Esophagus mucosa (tissue), 1 donor: ENCODE results near the gene DHRS7B. TPM values are rescaled to one million over a fixed set of nuclear protein-coding genes. Genes with fewer than 3 reads are reported as not detected.
"Not testable (repeated sequence)": the region's sequence is repeated elsewhere in the genome, so short reads cannot be mapped to it uniquely, and the experiment has no call there.

Experiments
- ATAC-seq: fragments of 200-7000 bp; cut with Tn5 transposase; one replicate; pipeline ENCODE4 v1.9.1; 2020
- total RNA-seq: library from RNA; stranded (reverse); gene quantifications from one replicate; pipeline ENCODE4 v1.2.4, GENCODE V29; 2023
- donor health status: DM: yes; HTN: yes; CAD: no.

Gene DHRS7B, protein sequence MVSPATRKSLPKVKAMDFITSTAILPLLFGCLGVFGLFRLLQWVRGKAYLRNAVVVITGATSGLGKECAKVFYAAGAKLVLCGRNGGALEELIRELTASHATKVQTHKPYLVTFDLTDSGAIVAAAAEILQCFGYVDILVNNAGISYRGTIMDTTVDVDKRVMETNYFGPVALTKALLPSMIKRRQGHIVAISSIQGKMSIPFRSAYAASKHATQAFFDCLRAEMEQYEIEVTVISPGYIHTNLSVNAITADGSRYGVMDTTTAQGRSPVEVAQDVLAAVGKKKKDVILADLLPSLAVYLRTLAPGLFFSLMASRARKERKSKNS
- 7.5 TPM for total RNA-seq

GRCh38 chr17:21126645-21127508 is at the start of gene DHRS7B:
Gene DHRS7B, plus strand, starts transcription at chr17:21126964. Its CDS starts 8 bp downstream, at chr17:21126972.
- ATAC-seq: peak; percentile 95

DNA sequence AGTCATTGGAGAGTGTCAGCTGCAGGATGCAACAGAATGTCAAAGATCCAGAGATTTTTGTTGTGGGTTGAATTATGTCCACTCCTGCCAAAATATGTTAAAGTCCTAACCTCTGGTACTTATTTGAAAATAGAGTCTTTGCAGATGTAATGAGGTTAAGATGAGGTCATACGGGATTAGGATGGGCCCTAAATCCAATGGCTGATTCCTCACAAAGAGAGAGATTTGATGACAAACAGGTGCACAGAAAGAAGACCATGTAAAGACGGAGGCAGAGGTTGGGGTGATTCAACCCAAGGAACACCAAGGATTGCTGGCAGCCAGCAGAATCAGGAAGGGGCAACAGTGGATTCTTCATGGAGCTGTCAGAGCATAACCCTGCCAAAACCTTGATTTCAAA is 49.5 kb upstream of the DHRS7B start:
- no peak for ATAC-seq

DNA sequence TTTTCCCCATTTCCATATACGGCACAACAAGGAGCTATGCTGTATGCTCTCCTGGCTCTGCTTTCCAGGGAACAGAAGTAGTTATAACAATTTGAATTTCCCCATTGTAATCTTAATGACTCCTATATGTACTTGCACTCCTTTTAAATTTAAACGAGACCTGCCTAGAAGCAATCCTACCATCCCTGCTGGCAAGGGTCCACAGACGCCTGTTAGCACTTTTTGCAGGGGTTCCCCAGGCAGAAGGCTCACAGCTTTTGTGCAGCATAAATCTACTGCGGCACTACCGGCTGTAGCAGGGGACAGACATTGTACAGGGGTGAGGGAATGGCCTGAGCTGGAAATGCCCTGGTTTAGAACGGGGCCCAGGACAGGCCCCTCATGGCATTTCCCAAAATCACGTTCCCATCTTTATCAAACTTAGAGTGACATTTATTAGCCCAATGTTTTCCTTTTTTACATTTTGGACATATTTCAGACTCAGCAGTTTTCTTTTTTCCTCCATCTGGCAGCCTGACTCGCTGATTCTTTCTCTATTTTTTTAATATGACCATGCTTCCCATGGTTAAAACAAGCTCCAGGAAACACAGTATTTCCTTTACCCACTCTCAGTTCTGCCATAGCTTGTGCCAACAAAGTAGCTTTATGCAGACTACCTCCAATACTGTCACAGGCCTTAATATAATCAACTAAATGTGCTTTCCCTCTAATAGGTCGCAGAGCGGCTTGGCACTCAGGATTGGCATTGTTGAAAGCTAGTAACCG is 48.6 kb upstream of the DHRS7B start:
- ATAC-seq: no peak

DNA sequence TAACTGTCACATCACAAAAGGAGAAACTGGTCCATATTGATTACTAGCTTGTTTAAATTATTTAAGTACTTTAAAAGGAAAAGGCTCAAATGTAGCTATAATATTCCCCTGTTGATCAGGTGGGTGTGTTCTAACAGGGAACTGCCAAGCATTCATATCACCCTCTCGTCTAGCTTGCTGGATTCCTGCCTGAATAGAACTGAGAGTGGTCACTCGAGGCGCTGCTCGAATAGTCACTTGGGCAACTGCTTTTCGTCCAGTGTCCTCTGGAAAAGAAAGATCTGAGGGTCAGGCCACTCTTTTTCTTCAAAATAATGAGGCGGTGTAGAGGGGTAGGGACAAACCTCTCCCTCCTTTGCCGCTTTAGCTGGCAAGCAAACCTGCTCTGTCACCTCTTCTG is 47.6 kb upstream of the DHRS7B start:
- no peak for ATAC-seq

GRCh38 chr17:21082001-21082436 is 44.7 kb upstream of the DHRS7B start:
- ATAC-seq: peak; percentile 38

DNA sequence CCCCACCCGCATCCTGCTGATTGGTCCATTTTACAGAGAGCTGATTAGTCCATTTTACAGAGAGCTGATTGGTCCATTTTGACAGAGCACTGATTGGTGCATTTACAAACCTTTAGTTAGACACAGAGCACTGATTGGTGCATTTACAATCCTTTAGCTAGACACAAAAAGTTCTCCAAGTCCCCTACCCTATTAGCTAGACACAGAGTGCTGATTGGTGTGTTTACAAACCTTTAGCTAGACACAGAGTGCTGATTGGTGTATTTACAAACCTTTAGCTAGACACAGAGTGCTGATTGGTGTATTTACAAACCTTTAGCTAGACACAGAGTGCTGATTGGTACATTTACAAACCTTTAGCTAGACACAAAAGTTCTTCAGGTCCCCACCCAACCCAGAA is 41.5 kb upstream of the DHRS7B start:
- not testable (repeated sequence) for ATAC-seq

- ATAC-seq: no peak
Observed at GRCh38 chr17:21085707-21086106, 41.1 kb upstream of the DHRS7B start.

- no peak for ATAC-seq
Observed at GRCh38 chr17:21089145-21089544, 37.6 kb upstream of the DHRS7B start.

DNA sequence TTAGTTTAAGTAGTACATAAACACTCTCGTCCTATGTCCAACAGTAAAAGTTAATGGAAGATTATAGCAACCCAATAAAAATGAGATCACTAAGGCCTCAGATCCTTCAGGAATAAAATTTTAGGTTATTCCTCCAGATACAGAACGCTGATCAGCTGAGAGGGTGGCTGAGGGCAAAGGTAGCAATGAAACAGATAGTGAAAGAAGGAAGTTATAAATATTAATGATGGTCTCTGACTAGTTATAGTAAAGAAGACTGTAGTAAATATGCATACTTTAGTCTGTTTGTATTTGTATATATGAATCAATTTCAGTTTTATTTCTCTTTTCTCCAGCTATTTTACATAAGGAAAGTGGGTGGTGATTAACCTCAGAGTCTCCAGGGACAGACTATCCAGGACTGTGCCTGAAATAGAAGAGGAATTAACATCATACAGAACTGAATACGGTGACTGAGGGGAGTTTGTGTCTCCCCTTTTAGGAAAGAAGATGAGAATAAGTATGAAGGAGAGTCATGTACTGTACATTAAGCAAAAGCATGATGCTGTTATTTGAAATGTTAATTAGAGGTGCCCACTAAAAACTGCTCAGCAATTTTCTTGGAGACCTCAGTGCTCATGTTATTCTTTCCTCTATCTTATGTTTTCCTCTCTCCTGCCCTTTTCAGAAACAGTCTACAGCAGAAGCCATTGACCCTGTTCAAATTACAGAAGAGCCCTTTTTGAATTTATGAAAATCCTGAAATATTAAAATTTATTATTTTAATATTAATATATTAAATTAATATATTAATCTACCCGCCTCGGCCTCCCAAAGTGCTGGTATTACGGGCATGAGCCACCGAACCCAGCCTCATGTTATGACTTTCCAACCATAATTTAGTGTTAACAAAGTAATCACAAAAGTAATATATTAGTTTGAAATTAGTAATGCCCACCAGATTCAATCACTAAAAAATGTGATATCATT is 36.5 kb upstream of the DHRS7B start:
- ATAC-seq: no peak

- no peak for ATAC-seq
Observed at GRCh38 chr17:21090902-21091618, 35.7 kb upstream of the DHRS7B start.

GRCh38 chr17:21094298-21094704 is 32.5 kb upstream of the DHRS7B start:
- ATAC-seq: no peak

DNA sequence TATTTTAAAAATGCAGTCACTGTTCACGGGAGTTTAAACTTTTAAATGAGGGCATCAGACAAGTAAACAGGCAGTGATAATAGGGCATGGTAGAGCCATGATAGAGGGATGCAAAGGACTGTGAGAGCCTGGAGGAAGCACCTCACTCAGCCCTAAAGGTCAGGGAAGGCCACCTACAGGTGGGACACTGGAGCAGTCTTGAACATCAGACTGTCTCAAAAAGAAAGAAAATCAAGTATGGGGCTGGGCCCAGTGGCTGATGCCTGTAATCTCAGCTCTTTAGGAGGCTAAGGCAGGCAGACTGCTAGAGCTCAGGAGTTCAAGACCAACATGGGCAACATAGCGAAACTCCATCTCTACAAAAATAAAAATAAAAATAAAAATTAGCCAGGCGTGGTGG is 31.0 kb upstream of the DHRS7B start:
- no peak for ATAC-seq

GRCh38 chr17:21096874-21097273 is 29.9 kb upstream of the DHRS7B start:
- no peak for ATAC-seq

GRCh38 chr17:21098934-21099689 is 27.7 kb upstream of the DHRS7B start:
- ATAC-seq: peak; percentile 91

GRCh38 chr17:21100636-21101035 is 26.1 kb upstream of the DHRS7B start:
- no peak for ATAC-seq

- ATAC-seq: no peak
Observed at GRCh38 chr17:21104608-21105007, 22.2 kb upstream of the DHRS7B start.

DNA sequence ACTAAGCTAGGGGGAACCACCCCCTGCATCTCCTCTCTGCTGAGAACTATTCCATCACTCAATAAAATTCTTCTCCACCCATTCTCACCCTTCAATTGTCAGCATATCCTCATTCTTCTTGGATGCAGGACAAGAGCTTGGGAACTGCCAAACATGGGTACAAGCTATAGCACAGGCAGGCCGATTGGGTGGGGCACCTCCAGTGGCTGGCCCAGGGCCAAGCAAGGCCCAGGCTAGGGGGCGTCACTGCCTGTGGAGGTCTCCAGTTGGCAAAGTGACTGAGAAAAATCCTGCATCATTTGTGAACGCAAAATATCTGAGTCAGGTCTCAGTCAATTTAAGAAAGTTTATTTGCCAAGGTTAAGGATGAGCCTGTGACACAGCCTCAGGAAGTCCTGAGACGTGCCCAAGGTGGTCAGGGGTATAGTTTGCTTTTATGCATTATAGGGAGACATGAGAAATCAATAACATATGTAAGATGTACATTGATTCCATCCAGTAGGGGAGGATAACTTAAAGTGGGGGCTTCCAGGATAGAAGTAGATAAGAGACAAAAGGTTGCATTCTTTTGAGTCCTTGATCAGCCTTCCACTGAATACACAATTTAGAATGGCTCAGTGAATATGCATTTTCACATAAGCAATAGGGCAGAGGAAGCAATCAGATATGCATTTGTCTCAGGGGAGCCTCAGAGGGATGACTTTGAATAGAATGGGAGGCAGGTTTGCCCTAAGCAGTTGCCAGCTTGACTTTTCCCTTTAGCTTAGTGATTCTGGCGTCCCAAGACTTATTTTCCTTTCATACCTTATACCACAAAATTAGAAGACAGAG is 21.5 kb upstream of the DHRS7B start:
- ATAC-seq: no peak

DNA sequence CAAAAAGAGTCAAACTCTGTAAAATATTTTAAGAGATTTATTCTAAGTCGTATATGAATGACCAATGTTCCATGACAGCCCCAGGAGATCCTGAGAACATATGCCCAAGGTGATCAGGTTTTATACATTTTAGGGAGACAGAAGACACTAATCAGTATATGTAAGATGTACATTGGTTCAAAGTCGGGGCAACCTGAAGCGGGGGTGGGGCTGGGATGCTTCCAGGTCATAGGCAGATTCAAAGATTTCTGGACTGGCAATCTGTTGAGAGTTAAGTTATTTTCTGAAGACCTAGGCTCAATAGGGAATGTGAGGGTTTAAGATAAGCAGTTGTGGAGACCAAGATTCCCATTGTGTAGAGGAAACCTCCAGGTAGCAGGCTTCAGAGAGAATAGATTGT is 20.4 kb upstream of the DHRS7B start:
- ATAC-seq: no peak

GRCh38 chr17:21107067-21107650 is 19.6 kb upstream of the DHRS7B start:
- not testable (repeated sequence) for ATAC-seq
